ENCODE data around the gene C5orf22.
"Not testable (repeated sequence)": the region's sequence is repeated elsewhere in the genome, so short reads cannot be mapped to it uniquely, and the experiment has no call there.

DNA sequence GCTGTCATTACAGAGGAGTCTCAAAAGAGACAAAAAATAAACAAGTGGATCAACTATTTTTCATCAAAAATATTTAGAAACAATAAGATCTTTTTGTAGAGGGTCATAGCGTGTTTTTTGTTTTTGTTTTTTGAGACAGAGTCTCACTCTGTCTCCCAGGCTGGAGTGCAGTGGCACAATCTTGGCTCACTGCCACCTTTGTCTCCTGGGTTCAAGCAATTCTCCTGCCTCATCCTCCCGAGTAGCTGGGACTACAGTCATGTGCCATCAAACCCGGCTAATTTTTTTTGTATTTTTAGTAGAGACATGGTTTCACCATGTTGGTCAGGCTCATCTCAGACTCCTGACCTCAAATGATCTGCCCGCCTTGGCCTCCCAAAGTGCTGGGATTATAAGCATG, 70.2 kb downstream of the C5orf22 start:
- TF ChIP-seq, protein P1, sequence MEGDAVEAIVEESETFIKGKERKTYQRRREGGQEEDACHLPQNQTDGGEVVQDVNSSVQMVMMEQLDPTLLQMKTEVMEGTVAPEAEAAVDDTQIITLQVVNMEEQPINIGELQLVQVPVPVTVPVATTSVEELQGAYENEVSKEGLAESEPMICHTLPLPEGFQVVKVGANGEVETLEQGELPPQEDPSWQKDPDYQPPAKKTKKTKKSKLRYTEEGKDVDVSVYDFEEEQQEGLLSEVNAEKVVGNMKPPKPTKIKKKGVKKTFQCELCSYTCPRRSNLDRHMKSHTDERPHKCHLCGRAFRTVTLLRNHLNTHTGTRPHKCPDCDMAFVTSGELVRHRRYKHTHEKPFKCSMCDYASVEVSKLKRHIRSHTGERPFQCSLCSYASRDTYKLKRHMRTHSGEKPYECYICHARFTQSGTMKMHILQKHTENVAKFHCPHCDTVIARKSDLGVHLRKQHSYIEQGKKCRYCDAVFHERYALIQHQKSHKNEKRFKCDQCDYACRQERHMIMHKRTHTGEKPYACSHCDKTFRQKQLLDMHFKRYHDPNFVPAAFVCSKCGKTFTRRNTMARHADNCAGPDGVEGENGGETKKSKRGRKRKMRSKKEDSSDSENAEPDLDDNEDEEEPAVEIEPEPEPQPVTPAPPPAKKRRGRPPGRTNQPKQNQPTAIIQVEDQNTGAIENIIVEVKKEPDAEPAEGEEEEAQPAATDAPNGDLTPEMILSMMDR (conservative IDR thresholded peaks at IDR 0.05; ENCODE audit: low read length), result not testable (repeated sequence)
- not testable (repeated sequence) for TF ChIP-seq EZH2phosphoT487 (IDR thresholded peaks at IDR 0.05; ENCODE audit: borderline replicate concordance, low read depth, low read length)

Measured in OCI-LY7 (cell line).